K562 treated with DMSO at 1 percent for 12 hours (cell line): ENCODE data around the gene RHCG. TPM values are rescaled to one million over a fixed set of nuclear protein-coding genes. Genes with fewer than 3 reads are reported as not detected.

Source experiments
- total RNA-seq: library from RNA; unstranded; fragments of 300-600 nt; gene quantifications from 2 replicates; pipeline ENCODE4 v1.2.3, GENCODE V29; 2022; ENCODE audit not compliant: insufficient read depth

Gene RHCG
- total RNA-seq: not detected in 2 replicates

GRCh38 chr15:89496155-89497098 lies at the start of gene RHCG:
RHCG (minus strand) TSS chr15:89496583; CDS start chr15:89496544, 39 bp downstream.

Other genes with a start within 250 kb of the RHCG start
- 40.8 and 96.1 TPM in 2 replicates for gene POLG, start 161.8 kb downstream of the RHCG start, total RNA-seq
- 6.4 and 15.1 TPM in 2 replicates for gene TICRR, start 78.9 kb upstream of the RHCG start, total RNA-seq
- gene KIF7, start 158.9 kb upstream of the RHCG start, total RNA-seq: 1.2 and 1.6 TPM in 2 replicates
- not detected in 2 replicates for gene PLIN1, start 182.8 kb upstream of the RHCG start, total RNA-seq
- not detected in 2 replicates for gene PEX11A, start 194.2 kb upstream of the RHCG start, total RNA-seq
- gene WDR93, start 194.2 kb upstream of the RHCG start, total RNA-seq: not detected in 2 replicates